H1 (cell line): ENCODE results near the gene CC2D2A. TPM values are rescaled to one million over a fixed set of nuclear protein-coding genes. Genes with fewer than 3 reads are reported as not detected.

Experiments used
- CTCF ChIA-PET: fragments of 300-600 bp; sonication (Branson Sonifier 250); formaldehyde crosslinking; loops from one replicate; lab custom pipeline; 2021; ENCODE audit not compliant: partially characterized antibody; lab: Charles Lee
- POLR2A ChIA-PET: fragments of 300-600 bp; sonication (Branson Sonifier 250); formaldehyde crosslinking; loops from one replicate; lab custom pipeline; 2021; ENCODE audit warnings: inconsistent platforms; ENCODE audit not compliant: partially characterized antibody; lab: Charles Lee
- DNase-seq, 2 experiments: peaks; one replicate each; pipeline versions ENCODE4 v3.0.0 to v3.0.0-alpha.2; 2010 to 2022; ENCODE audit warnings: low spot score in 2 of 2, low read depth in 1 of 2, mixed read lengths in 1 of 2
- FAIRE-seq: peaks from 2 replicates; lab custom pipeline; 2011; peaks lifted over from hg19 to GRCh38; lab: Jason Lieb, UNC
- H2AFZ ChIP-seq: 2 replicates; pipeline ENCODE4 v1.8.1; 2012; ENCODE audit warnings: low read length, inconsistent platforms
- H2AK5ac ChIP-seq: 2 replicates; pipeline ENCODE4 v1.6.1; 2013; ENCODE audit warnings: low read depth, low read length
- H2BK120ac ChIP-seq: replicated peaks from 2 replicates; pipeline ENCODE3; 2013; ENCODE audit warnings: low read depth, low read length, inconsistent platforms
- H2BK12ac ChIP-seq: 2 replicates; pipeline ENCODE4 v1.6.1; 2013; ENCODE audit warnings: low read depth, low read length
- H2BK15ac ChIP-seq: 2 replicates; pipeline ENCODE4 v1.6.1; 2013; ENCODE audit warnings: low read length
- H2BK20ac ChIP-seq: 2 replicates; pipeline ENCODE4 v1.6.1; 2013; ENCODE audit warnings: low read length
- H2BK5ac ChIP-seq: 2 replicates; pipeline ENCODE4 v1.6.1; 2013; ENCODE audit warnings: low read depth, low read length
- H3K14ac ChIP-seq: 2 replicates; pipeline ENCODE4 v1.6.1; 2013; ENCODE audit warnings: inconsistent platforms; ENCODE audit not compliant: insufficient read length
- H3K18ac ChIP-seq: 2 replicates; pipeline ENCODE4 v1.6.1; 2013; ENCODE audit warnings: low read length; ENCODE audit errors: extremely low read depth
- H3K23ac ChIP-seq: 2 replicates; pipeline ENCODE4 v1.6.1; 2013; ENCODE audit warnings: inconsistent platforms; ENCODE audit not compliant: insufficient read length
- H3K23me2 ChIP-seq: 2 replicates; pipeline ENCODE4 v1.6.1; 2013; ENCODE audit warnings: low read depth, low read length
- H3K27ac ChIP-seq: 2 replicates; pipeline ENCODE4 v1.6.1; 2011; ENCODE audit warnings: low read depth, low read length, inconsistent platforms
- H3K27me3 ChIP-seq, 4 experiments: replicated peaks in 1 of 4; 1 replicate in 1 of 4; 2 replicates in 3 of 4; pipeline versions ENCODE4 v1.6.1 to v1.8.1; 2011 to 2013; ENCODE audit warnings: low read length in 3 of 4, mild to moderate bottlenecking in 3 of 4, inconsistent platforms in 2 of 4, mixed read lengths in 2 of 4, moderate library complexity in 1 of 4; ENCODE audit not compliant: control insufficient read depth in 3 of 4, insufficient read depth in 3 of 4; ENCODE audit errors: extremely low read depth in 1 of 4
- H3K36me3 ChIP-seq, 4 experiments: 2 replicates each; pipeline versions ENCODE4 v1.6.1 to v1.8.1; 2011 to 2013; ENCODE audit warnings: mild to moderate bottlenecking in 4 of 4, low read length in 3 of 4, moderate library complexity in 2 of 4, control low read depth in 1 of 4, inconsistent platforms in 1 of 4; ENCODE audit not compliant: insufficient read depth in 4 of 4, control insufficient read depth in 2 of 4
- H3K4ac ChIP-seq: replicated peaks from 2 replicates; pipeline ENCODE3; 2013; ENCODE audit warnings: low read length, low read depth, mixed read lengths, inconsistent platforms; ENCODE audit not compliant: insufficient read length
- H3K4me1 ChIP-seq, 4 experiments: replicated peaks in 1 of 4; 1 replicate in 1 of 4; 2 replicates in 3 of 4; pipeline versions ENCODE4 v1.6.1 to v1.8.1; 2011 to 2013; ENCODE audit warnings: low read length in 3 of 4, inconsistent platforms in 2 of 4, mixed read lengths in 1 of 4; ENCODE audit not compliant: insufficient read depth in 4 of 4, control insufficient read depth in 3 of 4
- H3K4me2 ChIP-seq, 2 experiments: 2 replicates each; pipeline versions ENCODE4 v1.6.1 to v1.8.1; 2011 to 2013; ENCODE audit warnings: low read depth in 2 of 2, low read length in 2 of 2, control low read depth in 1 of 2, inconsistent platforms in 1 of 2, mild to moderate bottlenecking in 1 of 2; ENCODE audit not compliant: insufficient read depth in 1 of 2
- H3K4me3 ChIP-seq, 4 experiments: fragments of 200-600, 300-600 bp in 1 of 4; sonication (generic), shearing (Covaris generic), sonication (Bioruptor Twin) in 1 of 4; 2 replicates each; pipeline versions ENCODE4 v1.5.1 to v1.8.1; 2011 to 2016; ENCODE audit warnings: low read length in 4 of 4, low read depth in 3 of 4, control low read depth in 2 of 4, inconsistent platforms in 2 of 4, mild to moderate bottlenecking in 2 of 4, mixed read lengths in 1 of 4, moderate library complexity in 1 of 4; ENCODE audit not compliant: insufficient read depth in 2 of 4; ENCODE audit errors: extremely low read depth in 1 of 4
- H3K56ac ChIP-seq: replicated peaks from 2 replicates; pipeline ENCODE3; 2013; ENCODE audit warnings: low read depth, mild to moderate bottlenecking, mixed read lengths, low read length, inconsistent platforms; ENCODE audit not compliant: insufficient read length
- H3K79me1 ChIP-seq: 2 replicates; pipeline ENCODE4 v1.6.1; 2013; ENCODE audit warnings: low read depth, low read length, control low read depth
- H3K79me2 ChIP-seq, 2 experiments: 2 replicates each; pipeline versions ENCODE4 v1.6.1 to v1.8.1; 2012 to 2013; ENCODE audit warnings: low read length in 2 of 2, mild to moderate bottlenecking in 2 of 2, inconsistent platforms in 1 of 2; ENCODE audit not compliant: insufficient read depth in 2 of 2, control insufficient read depth in 1 of 2
- H3K9ac ChIP-seq, 4 experiments: replicated peaks in 1 of 4; 1 replicate in 1 of 4; 2 replicates in 3 of 4; pipeline versions ENCODE4 v1.6.1 to v1.8.1; 2011 to 2013; ENCODE audit warnings: low read depth in 3 of 4, low read length in 3 of 4, control low read depth in 2 of 4, mild to moderate bottlenecking in 2 of 4, moderate library complexity in 2 of 4, inconsistent platforms in 1 of 4; ENCODE audit errors: extremely low read depth in 1 of 4
- H3K9me3 ChIP-seq, 2 experiments: 2 replicates each; pipeline versions ENCODE4 v1.6.1 to v1.8.1; 2012 to 2013; ENCODE audit warnings: mild to moderate bottlenecking in 2 of 2, moderate library complexity in 2 of 2, control low read depth in 1 of 2, inconsistent platforms in 1 of 2, low read depth in 1 of 2, low read length in 1 of 2, mixed read lengths in 1 of 2; ENCODE audit not compliant: insufficient read depth in 2 of 2
- H4K20me1 ChIP-seq, 2 experiments: replicated peaks in 1 of 2; 2 replicates each; pipeline versions ENCODE3 to v1.8.1; 2011 to 2013; ENCODE audit warnings: inconsistent platforms in 2 of 2, low read length in 2 of 2, mild to moderate bottlenecking in 1 of 2; ENCODE audit not compliant: insufficient read depth in 2 of 2, control insufficient read depth in 1 of 2
- H4K5ac ChIP-seq: 2 replicates; pipeline ENCODE4 v1.6.1; 2013; ENCODE audit warnings: low read length, low read depth, mixed read lengths, inconsistent platforms; ENCODE audit not compliant: insufficient read length
- H4K8ac ChIP-seq: 2 replicates; pipeline ENCODE4 v1.8.0; 2013; ENCODE audit warnings: mild to moderate bottlenecking, moderate library complexity, low read length, inconsistent platforms; ENCODE audit not compliant: insufficient read depth; ENCODE audit errors: extremely low read depth
- H4K91ac ChIP-seq: replicated peaks from 2 replicates; pipeline ENCODE3; 2013; ENCODE audit warnings: low read length, mixed read lengths, inconsistent platforms; ENCODE audit not compliant: insufficient read length
- CBX5 ChIP-seq: fragments of 300-800, 300-1000 bp; sonication (generic); IDR thresholded peaks from 2 replicates; pipeline ENCODE4 v1.7.1; 2016; ENCODE audit warnings: antibody characterized with exemption, low read length, low read depth
- NRF1 ChIP-seq: IDR thresholded peaks from 2 replicates; pipeline ENCODE4 v1.6.1; 2011; ENCODE audit warnings: mild to moderate bottlenecking, low read depth, low read length, improper control_type of control experiment
- PHF8 ChIP-seq: fragments of 200-600 bp; sonication (generic); conservative IDR thresholded peaks from 2 replicates; pipeline ENCODE4 v1.7.1; 2012; ENCODE audit warnings: low read depth, mild to moderate bottlenecking, inconsistent platforms, low read length, moderate library complexity
- RAD21 ChIP-seq, 2 experiments: IDR thresholded peaks in 1 of 2; conservative IDR thresholded peaks in 1 of 2; 2 replicates each; pipeline ENCODE4 v1.6.1; 2011; ENCODE audit warnings: low read depth in 2 of 2, low read length in 2 of 2, improper control_type of control experiment in 1 of 2, inconsistent platforms in 1 of 2, mild to moderate bottlenecking in 1 of 2, moderate library complexity in 1 of 2
- RNF2 ChIP-seq: fragments of 200-900, 300-1000 bp; sonication (generic); IDR thresholded peaks from 2 replicates; pipeline ENCODE4 v1.7.1; 2016; ENCODE audit warnings: borderline replicate concordance, low read depth, mild to moderate bottlenecking, antibody characterized with exemption, low read length; ENCODE audit not compliant: poor library complexity, severe bottlenecking; ENCODE audit errors: missing control alignments
- SIN3A ChIP-seq, 2 experiments: IDR thresholded peaks in 1 of 2; conservative IDR thresholded peaks in 1 of 2; 2 replicates each; pipeline ENCODE4 v1.6.1; 2011 to 2012; ENCODE audit warnings: low read length in 2 of 2, improper control_type of control experiment in 1 of 2, low read depth in 1 of 2, mild to moderate bottlenecking in 1 of 2
- SP4 ChIP-seq: IDR thresholded peaks from 2 replicates; pipeline ENCODE4 v1.6.1; 2012; ENCODE audit warnings: low read length, inconsistent platforms
- ZNF274 ChIP-seq: IDR thresholded peaks from 2 replicates; pipeline ENCODE4 v1.7.0; 2012; ENCODE audit warnings: low read length, borderline replicate concordance; ENCODE audit errors: extremely low read depth
- WGBS, 2 experiments: shearing (Covaris generic) in 1 of 2; methylation state at CpG; one replicate each; pipeline versions ENCODE4 v1.1.6 to v1.1.7; 2013 to 2015; ENCODE audit warnings: low lambda C conversion rate in 2 of 2, mixed read lengths in 2 of 2, inconsistent platforms in 1 of 2, low coverage in 1 of 2, missing lambda C conversion rate in 1 of 2; ENCODE audit not compliant: insufficient replicate concordance in 2 of 2, insufficient coverage in 1 of 2, insufficient read length in 1 of 2; ENCODE audit errors: extremely low coverage in 1 of 2, missing lambda C conversion rate in 1 of 2; 5-methylcytosine and 5-hydroxymethylcytosine counted together
- polyA plus RNA-seq, 7 experiments: library from polyadenylated mRNA; depleted of rRNA in 3 of 7; stranded (reverse) in 5 of 7; unstranded in 2 of 7; fragments of >200 nt in 5 of 7; fragments of 200-250 nt in 2 of 7; gene quantifications; 1 replicate in 5 of 7; 2 replicates in 1 of 7; 4 replicates in 1 of 7; pipeline versions ENCODE4 v1.2.1 to v1.2.3, GENCODE V29; 2011 to 2013; ENCODE audit warnings: missing spikeins in 2 of 7, mixed read lengths in 2 of 7
- total RNA-seq: library from RNA; stranded (reverse); fragmentation: NEBNext Ultra II Directional; extraction: Animal tissue kit (Norgen Biotek cat#: 25700); gene quantifications from 2 replicates; pipeline ENCODE4 v1.2.1, GENCODE V29; 2021
- TF ChIP-seq, protein P1 (sequence below), 3 experiments: IDR thresholded peaks; 1 replicate in 2 of 3; 2 replicates in 1 of 3; pipeline versions ENCODE4 v1.5.1 to v1.6.1; 2011; ENCODE audit warnings: low read length in 3 of 3, mild to moderate bottlenecking in 3 of 3, inconsistent platforms in 2 of 3, low read depth in 1 of 3, moderate library complexity in 1 of 3; ENCODE audit not compliant: insufficient read depth in 1 of 3; ENCODE audit errors: control extremely low read depth in 1 of 3

The CC2D2A gene
- total and polyA plus RNA-seq, 2 of the 8 experiments (the other 6 are each of a cell fraction or from before 2014, with no cell fraction given): 11.0 to 12.2 TPM

DNA sequence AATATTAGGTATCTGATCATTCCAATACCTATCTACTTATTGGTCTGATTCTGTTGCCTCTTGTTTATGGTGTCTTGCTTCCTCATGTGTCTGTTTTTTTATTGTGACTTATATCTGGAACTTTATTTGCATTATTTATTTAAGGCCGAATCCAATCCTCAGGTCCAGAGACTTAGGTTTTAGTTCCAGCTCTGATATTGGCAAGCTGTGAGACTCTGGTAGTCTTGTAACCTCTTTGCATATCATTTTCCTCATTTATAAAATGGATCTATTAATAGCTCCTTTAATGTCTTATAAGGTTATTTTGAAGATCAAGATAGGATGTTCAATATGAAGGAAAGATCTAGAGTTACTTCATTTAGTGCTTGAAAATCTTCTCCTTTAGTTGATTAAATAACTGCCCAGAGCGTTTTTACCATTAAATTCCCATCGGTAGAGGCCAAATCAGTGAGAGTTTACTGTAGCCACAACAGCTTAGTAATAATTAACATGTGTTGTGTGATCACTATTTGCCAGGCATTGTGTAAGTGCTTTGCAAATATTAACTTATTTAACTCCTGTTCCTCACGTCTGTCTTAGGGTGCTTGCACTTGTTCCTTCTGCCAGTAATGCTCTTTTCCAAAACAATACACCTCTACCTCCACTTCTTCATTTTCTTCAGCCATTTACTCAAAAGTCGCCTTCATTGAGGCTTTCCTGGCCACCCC, 82.2 kb downstream of the CC2D2A start:
- FAIRE-seq (no peak), DNase-seq (no peak)
- Histone ChIP-seq H2BK20ac (no peak overlapping the region), H2BK12ac (no peak overlapping the region), H3K4me3 (no peak overlapping the region), H3K14ac (no peak overlapping the region), H3K79me1 (no peaks in the 10 kb centered on the region), H3K9me3 (no peaks in the 10 kb centered on the region), H4K5ac (no peak overlapping the region), H2BK120ac (no peak overlapping the region), H3K9ac (no peak overlapping the region), H2AFZ (no peak overlapping the region), H3K56ac (no peak overlapping the region), H3K4me2 (no peak overlapping the region), H3K27ac (no peak overlapping the region), H3K23ac (no peak overlapping the region), H3K27me3 (no peaks in the 10 kb centered on the region), H2AK5ac (no peak overlapping the region), H3K23me2 (no peaks in the 10 kb centered on the region), H3K4ac (no peak overlapping the region), H4K20me1 (no peaks in the 10 kb centered on the region), H4K91ac (no peak overlapping the region), H2BK5ac (no peak overlapping the region), H4K8ac (no peak overlapping the region), H3K4me1 (no peaks in the 10 kb centered on the region), H3K36me3 (peaks cover 0 to 3% (median 0%) of the 10 kb centered on the region in 4 experiments; a peak in 1 of 8 replicates), H2BK15ac (no peak overlapping the region), H3K18ac (no peak overlapping the region), H3K79me2 (no peaks in the 10 kb centered on the region)
- 82% methylated on average over 5 of the region's 5 CpGs; no CpG with 5 or more reads in 1 of the 2 experiments for WGBS, 2 experiments
- ChIA-PET CTCF (interaction anchor here (1.1 kb wide), 2 partner anchors 315 to 781 kb away, joined by 3 to 5 read pairs; no protein-coding TSS in a partner anchor), POLR2A (no interaction called here)
- TF ChIP-seq RAD21 (IDR thresholded peaks at IDR 0.05 in 1 of 2, conservative IDR thresholded peaks at IDR 0.05 in 1 of 2; ENCODE audit: low read depth in 2 of 2, low read length in 2 of 2) (no peak), SP4 (no peak), NRF1 (no peak), ZNF274 (no peak), PHF8 (no peak), CBX5 (no peak), RNF2 (no peak), SIN3A (conservative IDR thresholded peaks at IDR 0.05 in 1 of 2, IDR thresholded peaks at IDR 0.05 in 1 of 2; ENCODE audit: low read depth in 1 of 2, low read length in 2 of 2) (no peak)
- TF ChIP-seq, protein P1, sequence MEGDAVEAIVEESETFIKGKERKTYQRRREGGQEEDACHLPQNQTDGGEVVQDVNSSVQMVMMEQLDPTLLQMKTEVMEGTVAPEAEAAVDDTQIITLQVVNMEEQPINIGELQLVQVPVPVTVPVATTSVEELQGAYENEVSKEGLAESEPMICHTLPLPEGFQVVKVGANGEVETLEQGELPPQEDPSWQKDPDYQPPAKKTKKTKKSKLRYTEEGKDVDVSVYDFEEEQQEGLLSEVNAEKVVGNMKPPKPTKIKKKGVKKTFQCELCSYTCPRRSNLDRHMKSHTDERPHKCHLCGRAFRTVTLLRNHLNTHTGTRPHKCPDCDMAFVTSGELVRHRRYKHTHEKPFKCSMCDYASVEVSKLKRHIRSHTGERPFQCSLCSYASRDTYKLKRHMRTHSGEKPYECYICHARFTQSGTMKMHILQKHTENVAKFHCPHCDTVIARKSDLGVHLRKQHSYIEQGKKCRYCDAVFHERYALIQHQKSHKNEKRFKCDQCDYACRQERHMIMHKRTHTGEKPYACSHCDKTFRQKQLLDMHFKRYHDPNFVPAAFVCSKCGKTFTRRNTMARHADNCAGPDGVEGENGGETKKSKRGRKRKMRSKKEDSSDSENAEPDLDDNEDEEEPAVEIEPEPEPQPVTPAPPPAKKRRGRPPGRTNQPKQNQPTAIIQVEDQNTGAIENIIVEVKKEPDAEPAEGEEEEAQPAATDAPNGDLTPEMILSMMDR (IDR thresholded peaks at IDR 0.05; ENCODE audit: control extremely low read depth in 1 of 3, insufficient read depth in 1 of 3, low read depth in 1 of 3, low read length in 3 of 3): no peak
